NCI-H1105 treated with DMSO at 0.1 percent for 48 hours (cell line): Measurements from ENCODE around the gene PPM1M.

Source experiments
- DNase-seq: peaks from one replicate; lab custom pipeline; 2025; lab: John Stamatoyannopoulos, UW

The PPM1M gene

DNA sequence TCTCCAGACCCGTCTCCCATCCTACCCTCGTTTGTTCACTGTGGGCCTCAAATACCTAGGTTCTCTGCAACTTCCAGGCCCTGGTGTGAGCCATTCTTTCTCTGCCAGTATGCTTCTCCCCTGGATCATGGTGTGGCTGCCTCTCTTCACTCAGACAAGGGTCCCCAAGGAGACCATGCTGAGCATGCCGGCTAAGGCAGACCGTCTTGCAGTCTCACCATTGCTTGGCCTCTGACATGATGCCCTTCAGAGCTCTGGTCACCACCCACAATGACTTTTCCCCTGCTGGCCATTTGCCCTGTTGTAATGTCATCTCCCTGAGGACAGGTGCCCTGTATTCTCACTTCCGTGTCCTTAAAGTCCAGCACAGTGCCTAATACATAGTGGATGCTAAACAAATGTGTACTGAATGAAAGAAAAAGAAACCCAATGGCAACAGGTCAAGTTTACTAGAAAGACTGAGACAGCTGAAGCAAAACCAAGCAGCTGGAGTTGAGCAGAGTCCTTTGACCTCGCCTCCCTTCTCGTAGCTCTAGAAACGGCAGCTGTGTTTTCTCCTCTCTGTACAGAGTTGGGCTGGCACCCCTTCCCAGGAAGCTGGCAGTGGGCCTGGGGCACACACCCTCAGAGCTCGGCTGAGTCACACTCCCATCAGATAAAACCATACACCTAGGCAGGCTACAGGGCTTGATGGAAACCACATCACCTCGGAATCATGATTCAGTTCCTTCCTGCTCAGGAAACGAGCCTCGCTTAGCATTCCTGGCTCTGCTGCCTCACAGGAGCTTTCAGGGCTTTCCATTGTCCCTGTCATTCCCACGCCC is 28.8 kb upstream of the PPM1M start:
- DNase-seq, result peak; percentile 32

DNA sequence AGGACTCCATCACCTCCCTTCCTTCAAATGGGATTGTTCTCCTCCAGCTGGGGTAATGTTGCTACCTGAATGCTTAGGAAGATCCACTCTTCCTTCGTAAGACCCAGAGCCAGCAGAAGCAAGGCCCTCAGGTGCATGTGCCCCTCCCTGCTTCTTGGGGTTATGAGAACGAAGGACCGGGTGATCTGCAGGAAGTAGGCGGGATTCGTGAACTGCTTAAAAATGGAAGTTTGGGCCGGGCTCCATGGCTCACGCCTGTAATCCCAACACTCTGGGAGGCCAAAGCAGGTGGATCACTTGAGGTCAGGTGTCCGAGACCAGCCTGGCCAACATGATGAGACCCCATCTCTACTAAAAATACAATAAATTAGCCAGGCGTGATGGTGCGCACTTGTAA is 28.2 kb upstream of the PPM1M start:
- no peak for DNase-seq

DNA sequence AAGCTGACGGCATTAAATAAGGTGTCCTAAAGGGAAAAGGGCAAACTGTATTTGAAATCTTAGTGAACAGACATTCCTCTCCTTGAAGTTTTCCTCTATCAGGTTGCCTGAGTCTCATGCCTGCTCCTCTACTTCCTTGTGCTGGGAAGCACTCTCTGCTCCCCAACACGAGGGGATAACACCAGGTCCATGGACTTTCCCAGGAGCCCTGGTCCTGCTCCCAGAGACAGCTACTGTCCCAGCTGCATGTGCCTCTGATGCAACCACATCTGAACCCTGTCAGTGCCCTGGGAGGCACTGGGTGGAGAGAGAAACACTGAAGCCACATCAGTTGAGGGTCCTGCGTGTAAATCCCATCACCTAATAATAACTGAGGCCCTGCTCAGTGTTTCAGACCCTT is 27.5 kb upstream of the PPM1M start:
- DNase-seq, result no peak

DNA sequence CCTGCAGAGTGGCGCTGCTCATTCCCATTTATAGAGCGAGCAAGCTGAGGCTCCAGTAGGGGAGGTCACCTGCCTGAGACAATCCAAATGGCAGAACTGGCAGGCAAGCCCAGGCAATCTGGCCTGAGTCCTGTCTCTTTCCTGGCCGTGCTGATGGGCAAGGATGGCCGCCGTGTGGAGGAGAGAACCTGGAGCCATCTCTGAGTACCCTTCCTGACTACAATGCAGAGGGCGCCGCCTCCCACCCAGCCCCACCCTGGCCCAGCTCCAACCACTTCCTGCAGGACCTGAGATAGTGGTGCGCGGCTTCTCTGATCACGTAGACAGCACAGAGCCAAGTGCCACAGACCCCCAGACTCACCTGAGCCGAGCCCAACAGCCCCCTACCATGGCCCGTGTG is 27.1 kb upstream of the PPM1M start:
- DNase-seq, result no peak

DNA sequence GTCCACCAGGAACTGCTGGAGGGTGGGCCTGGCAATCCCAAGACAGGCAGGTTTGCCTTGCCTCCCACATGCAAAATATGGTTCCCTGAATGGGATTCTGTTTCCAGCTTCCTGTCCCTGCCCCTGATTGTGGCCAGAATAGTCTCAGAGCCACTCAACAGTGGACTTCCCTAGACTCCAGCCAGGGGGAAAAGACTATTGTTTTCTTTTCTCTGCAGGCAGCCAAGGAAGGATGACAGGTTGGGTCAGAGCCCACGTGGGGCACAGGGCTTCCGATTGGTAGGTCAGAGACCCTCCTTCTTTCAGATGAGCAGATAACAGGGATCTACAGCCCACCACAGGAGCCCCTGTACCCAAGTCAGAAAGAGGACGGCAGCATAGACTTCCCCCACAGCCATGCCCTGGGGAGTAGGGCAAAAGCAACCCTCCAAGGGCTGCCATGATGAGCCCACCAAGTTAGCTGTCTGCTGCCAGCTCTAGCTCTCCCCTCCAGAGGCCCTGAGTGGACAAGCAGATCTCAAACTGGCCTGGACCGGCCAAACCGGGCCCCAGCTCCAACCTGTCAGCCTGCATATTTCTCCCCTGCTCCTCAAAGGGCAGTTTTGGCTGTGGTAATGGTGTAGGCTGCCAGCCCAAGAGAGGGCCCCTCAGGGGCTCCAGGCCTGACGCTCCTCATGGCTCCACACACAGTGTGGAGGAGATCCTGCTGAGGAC is 26.5 kb upstream of the PPM1M start:
- DNase-seq, result no peak

DNA sequence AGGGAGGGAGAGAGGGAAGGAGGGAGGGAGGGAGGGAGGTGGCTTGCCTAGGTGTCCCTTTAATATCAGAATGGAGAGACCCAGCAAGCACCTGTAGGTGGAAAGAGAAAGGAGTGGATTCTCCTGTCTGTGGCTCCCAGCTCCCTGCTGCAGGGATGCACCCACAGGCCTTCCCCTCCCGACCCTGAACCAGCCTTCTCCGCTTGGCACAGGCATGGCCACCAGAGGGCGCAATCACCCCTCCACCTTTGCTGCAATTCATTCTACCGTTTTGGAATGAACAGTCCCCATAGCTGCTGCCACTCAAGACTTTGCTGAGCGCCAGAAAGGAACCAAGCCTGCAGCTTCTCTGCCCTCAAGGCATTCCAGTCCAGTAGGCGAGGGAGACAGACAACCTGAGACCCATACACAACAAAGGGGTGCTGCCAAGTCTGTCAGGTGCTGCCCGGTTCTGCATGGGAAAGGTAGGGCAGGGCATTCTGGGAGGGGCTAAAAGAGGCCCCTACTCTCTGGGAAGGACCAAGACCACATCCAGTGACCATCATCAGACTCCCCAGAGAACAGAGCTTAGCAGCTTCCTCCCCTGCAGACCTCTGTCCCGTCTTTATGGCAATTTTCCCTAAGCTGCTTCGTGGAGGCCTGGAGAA is 25.1 kb upstream of the PPM1M start:
- DNase-seq, result peak; percentile 49

DNA sequence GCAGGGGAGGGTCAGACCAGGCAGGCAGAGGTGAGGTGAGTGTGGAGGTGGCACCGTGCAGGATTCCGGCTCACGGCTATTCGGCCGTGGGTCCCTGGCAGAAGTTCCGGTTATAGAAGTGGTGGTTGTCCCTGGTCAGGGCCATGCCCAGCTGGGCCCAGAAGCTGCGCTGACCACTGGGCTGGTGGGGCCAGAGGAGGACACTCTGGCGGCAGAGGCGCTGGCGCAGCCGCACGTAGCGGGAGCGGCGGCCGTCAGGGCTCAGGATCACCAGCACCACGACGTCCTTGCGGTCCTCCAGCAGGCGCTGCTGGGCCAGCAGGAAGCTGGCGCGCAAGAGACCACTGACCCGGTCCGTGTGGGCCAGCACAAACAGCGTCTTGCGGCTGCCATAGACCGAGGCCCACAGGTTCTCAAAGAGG is 24.4 kb upstream of the PPM1M start:
- DNase-seq, result no peak

DNA sequence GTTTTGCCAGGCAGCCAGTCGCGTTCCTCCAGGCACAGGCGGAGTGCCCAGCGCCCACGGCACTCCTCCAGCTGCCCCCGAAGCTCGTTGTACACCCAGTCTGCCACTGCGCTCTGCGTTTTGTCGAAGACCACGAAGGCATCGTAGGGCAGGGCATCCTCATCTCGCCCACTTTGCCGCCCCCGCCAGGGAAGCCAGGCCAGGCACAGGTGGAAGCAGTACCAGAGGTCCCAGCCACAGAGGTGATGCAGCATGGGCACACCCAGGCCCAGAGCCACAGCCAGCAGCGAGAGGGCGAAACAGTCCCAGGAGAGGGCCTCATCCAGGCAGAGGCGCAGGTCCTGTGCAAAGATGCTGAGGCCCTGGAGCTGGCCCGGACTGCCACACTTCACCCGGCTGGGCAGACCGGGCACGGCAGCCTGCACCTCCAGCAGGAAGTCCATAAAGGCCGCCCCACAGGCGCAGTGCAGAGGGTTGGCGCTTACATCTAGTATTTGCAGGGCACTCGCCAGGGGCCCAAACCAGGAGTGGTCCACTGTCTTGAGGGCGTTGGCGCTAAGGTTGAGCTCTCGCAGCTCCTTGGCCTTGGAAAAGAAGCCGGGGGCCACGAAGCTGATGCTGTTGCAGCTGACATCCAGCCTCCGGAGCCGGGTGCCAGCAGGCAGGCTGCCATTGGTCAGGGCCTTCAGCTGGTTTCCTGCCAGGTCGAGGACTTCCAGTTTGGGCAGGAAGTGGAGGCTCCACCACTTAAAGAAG is 23.8 kb upstream of the PPM1M start:
- DNase-seq, result no peak

DNA sequence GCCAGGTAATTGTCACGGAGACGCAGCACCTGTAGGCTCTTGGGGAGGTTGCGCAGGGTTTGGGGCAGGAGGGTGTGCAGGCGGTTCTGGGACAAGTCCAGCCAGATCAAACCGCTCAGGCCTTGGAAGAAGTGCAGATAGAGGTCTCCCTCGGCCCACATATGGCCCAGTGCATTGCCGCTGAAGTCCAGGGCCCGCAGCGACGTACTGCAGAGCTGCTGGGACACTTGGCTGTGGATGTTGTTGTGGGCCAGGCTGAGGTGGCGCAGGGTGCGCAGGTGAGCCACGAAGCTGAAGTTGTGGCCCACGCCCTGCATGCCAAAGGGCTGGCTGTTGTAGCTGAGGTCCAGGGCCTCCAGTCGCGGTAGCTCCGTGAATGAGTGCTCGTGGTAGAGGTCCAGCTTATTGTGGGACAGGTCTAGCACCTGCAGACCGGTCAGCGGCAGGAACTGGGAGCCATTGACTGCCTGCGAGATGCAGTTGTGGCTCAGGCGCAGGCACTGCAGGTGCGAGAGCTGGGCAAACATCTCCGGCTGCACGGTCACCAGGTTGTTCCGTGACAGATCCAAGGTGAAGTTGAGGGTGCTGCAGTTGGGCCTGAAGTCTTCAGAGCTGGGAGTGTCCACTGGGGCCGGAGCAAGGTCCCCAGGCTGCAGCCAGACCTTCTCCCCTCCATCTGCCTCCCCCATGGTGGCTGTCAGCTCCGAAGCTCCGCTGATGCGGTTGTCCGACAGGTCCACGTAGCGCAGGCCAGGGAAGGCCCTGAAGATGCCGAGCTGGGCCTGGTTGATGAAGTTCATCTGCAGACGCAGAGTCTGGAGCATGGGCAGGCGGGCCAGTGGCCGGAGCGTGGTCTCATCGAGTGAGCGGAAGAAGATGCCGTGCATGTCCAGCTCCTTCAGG is 23.0 kb upstream of the PPM1M start:
- DNase-seq, result no peak

DNA sequence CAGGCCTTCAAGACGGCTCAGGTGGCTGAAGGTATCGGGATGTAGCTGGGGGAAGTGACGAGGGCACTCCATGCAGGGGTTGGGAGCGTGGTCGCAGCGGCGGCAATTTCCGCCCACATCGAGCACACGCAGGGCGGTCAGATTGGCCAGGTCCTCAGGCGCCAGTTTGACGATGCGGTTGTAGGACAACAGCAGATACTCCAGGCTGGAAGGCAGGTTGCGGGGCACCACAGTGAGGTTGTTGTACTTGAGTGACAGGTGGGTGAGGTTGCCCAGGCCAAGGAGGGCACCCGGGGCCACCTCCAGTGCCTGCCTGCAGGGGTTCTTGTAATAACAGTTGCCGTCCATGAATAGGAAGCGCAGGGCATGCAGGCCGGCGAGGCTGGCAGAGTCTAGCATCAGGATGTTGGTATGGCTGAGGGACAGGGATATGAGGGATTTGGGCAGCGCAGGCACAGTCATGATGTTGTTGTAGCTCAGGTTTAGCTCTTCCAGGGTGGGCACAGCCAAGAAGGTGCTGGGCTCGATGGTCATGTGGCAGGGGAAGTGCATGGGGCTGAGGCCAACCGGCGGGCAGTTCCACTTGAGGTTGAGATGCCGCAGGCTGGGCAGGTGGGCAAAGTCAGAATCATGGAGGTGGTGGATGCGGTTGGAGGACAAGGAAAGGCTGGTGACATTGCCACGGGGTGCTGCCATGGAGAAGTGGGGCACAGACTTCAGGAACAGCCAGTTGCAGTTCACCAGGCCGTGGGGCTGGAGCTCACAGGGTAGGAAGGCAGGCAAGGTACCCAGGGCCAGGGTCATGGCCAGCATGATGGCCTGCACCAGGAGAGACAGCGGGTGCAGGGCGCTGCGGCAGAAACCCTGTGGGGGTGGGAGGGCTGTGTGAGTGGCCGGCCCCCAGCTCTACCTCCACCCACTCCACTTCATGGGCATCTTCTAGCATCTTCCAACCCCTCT is 21.8 kb upstream of the PPM1M start:
- DNase-seq, result no peak

DNA sequence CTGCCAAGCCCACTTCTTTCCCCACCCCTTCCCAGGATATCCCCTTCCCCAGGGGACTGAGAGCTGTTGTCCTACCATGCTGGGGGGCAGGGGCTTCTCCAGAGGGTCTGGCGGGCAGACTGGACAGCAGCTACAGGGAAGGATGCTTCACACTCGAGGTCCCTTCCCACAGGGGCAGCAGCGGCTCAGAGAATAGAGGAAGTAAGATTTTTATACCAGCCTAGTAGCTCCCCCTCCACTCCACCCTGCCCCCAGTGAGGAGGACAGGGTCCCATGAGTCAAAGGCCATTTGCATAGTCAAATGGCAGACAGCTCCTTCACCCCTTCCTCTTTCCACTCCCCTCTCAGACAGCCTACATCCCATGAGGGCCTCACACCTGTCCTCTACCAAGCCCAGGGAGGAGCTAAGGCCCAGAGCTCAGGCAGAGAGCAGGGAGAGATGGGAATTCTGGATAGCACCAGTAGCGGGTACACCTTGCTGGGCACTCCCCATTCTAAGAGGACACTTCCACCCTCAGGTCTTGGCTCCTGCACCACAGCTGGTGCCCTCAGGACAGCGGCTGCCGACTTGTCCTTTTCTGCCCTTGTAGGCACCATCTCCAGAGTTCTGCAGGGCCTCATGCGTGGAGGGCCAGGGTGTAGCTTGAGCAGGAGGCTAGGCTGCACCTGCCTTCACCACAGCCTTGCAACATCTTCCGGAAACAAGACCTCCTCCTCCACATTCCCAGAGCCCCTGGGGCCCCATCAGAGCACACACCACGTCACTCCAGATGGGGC is 19.9 kb upstream of the PPM1M start, which contains the start of gene TLR9:
Gene TLR9 (minus strand): TSS at position 194 of the 777 bp plus-strand sequence. CDS start 116 bp downstream, at position 78.
- DNase-seq, result no peak

DNA sequence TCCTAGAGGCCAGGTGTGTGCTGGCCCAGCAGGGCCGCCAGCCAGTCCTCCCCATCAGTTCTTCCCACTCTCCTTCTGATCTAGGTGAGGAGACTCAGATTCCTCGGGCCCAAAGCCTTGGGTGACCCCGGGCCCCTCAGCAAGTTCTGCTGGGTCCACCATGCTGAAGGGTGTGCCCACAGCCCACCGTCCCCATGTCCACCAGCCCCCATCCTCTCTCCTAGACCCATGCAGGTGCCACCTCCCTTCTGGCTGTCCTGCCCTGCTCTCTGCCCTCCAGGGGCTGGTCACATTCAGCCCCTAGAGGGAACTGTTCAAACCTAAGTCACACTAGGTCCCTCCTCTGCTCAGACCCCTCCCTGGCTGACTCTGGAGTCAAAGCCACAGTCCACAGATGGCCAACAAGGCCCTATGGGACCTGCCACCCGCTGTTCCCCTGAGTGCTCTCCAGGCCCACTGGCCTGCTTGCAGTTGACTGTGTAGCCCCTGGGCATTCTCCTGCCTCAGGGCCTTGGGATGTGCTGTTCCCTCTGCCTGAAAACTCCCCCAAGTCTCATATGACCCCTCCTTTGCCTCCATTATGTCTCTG is 19.2 kb upstream of the PPM1M start:
- no peak for DNase-seq

DNA sequence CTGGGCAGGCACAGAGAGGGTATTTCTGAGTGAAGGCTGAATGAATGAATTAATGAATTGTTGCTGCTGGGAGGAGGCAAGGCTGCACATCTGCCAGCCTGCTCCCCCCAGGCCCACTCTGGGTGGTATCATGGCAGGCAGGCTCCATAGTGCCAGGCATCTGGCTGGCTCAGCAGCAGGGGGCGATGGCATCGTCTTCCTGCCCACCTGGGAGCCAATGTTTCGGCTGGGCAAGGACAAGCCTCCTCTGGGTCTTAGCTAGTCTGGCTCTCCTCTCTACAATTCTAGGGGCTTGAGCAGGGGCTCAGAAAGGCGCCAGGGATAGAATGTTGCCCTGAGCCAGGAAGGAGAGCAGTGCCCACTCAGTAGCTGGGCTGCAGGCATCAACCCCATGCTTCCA is 18.4 kb upstream of the PPM1M start:
- DNase-seq, result no peak

DNA sequence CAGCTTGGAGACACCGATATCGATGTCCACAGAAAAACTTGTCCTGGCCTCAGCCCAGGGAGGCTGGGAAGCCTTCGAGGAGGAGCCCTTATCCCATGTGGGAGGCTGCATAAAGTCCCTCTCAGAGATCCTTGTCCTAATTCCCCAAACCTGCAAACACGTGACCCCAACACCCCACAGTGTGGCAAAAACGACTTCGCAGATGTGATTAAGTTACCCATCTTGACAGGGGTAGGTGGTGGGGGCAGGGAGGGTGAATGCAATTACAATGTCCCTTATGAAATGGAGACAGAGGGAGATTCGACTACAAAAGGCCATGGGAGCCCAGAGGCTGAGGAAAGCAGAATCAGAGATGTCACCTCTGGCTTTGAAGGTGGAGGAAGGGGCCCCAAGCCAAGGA is 17.8 kb upstream of the PPM1M start:
- no peak for DNase-seq

DNA sequence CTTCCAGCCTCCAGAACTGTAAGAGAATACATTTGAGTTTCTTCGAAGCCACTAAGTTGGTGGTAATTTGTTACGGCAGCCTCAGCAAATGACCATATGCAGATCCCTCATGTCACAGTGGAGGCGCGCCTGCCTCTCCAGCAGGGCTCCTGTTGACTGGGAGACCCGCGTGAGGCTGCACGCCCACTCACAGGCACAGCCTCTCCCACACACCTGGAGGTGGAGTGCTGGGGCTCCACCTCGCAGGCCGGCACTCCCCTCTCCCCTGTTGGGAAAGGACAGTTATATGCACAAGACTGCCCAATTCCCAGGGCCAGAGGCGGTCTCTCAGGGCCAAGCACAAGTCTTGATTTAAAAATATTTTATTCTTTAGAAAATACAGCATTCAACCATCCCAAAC is 17.3 kb upstream of the PPM1M start:
- no peak for DNase-seq

DNA sequence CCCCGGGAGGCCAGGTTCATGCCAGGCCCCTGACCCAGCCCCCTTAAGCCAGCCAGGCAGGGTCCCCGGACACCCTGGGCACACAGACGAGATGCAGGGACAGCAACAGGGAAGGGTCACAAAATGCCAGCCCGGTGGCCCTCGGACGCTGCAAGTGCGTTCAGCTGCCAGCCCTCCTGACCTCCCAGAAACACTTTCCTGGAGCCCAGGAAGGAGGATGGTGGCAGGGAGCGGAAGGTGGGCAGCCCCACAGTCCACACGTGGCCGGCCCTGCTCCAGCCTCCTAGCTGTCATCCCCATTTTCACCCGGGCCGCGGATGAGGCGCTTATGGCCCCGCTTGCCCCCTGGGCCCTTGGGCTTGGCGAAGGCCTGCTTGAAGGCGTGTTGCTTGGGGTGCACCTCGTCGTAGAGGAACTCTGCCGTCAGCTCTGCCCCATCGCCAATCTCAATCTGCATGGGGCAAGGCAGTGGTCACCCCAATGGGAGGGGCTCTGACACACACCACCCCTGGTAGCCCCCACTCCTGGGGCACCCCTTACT is 16.7 kb upstream of the PPM1M start:
- no peak for DNase-seq

DNA sequence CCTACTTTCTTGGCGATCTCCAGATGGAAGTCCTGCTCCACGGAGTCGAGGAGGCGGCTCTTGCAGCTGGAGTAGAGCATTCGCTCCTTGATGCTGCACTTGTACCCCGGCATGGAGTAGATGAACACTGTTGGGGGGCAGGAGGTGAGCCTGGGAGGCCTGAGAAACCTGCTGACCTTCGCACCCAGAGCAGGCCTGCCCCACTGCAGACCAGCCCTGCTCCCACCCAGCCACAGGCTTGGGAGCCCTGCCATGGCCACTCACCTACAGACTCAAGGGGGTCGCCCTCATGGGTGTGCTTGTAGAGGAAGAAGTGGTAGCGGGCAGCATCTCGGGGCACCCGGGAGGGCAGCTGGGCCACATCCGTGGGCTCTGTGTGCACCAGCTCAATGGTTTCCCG is 15.9 kb upstream of the PPM1M start:
- DNase-seq, result no peak

DNA sequence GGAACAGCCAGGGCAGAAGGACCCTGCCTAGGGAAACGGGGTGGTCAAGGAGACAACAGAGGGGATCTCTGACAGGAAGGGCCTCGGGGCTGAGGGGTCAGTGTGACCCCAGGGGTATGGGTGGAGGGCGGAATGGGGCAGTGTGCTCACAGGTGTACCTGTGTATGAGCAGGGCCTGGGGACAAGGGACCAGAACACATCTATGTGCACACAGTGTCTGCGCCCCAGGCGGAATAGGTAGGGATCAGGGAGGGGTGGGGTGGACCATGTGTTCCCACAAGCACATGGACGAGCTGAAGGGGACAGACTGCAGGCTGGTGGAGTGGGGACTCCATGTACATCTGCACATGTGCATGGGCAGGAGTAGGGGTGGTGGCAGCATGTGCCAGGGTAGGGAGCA is 15.1 kb upstream of the PPM1M start:
- DNase-seq, result no peak
